BE2C (cell line): Measurements from ENCODE around the gene SPRY2.
"Not testable (repeated sequence)": the region's sequence is repeated elsewhere in the genome, so short reads cannot be mapped to it uniquely, and the experiment has no call there.

ENCODE experiments used
- DNase-seq: peaks from one replicate; pipeline ENCODE4 v3.0.0-alpha.2; 2020
- H3K27me3 ChIP-seq: fragments of 250-450 bp; sonication (Bioruptor Pico); 2 replicates; pipeline ENCODE4 v1.5.1; 2020; ENCODE audit warnings: mild to moderate bottlenecking
- H3K36me3 ChIP-seq: fragments of 250-450 bp; sonication (Bioruptor Pico); 2 replicates; pipeline ENCODE4 v1.5.1; 2020; ENCODE audit warnings: mild to moderate bottlenecking
- H3K4me1 ChIP-seq: fragments of 250-450 bp; sonication (Bioruptor Pico); 2 replicates; pipeline ENCODE4 v1.5.1; 2020
- H3K4me3 ChIP-seq: 2 replicates; pipeline ENCODE4 v1.5.1; 2011; ENCODE audit warnings: low read depth, low read length
- H3K9me3 ChIP-seq: fragments of 250-450 bp; sonication (Bioruptor Pico); 2 replicates; pipeline ENCODE4 v1.5.1; 2020
- TF ChIP-seq, protein P1 (sequence below): IDR thresholded peaks from 2 replicates; pipeline ENCODE4 v1.5.1; 2012; ENCODE audit warnings: mild to moderate bottlenecking, low read depth, low read length

Gene SPRY2

DNA sequence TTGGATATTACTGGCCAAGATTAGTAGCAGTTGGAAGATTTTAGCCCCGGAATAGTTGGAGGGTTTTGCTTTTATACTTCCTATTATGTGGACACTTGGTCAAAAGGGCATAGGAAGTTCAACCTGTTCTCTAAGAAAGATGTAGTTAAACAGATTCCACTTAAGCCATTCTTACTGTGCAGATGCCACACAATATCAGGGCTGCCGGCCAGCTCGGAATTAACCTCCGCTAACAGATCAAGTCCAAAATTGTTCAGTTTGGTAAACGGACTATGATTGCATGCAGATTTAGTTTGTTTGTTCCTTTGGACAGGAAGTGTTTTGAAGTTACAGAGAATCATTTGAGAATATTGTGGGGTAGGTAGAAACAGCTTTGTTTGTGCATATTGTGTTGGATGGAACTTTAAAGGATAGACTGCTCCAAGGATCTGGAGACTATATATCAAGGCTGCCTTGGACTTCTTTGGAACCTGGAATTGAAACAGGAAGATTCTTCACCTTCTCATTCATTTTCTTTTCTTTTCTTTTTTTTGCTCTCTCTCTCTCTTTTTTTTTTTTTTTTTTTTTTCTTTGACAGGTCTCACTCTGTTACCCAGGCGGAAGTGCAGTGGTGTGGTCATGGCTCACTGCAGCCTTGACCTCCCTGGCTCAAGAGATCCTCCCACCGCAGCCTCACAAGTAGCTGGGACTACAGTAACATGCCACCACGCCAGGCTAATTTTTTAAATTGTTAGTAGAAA is 5.0 kb upstream of the SPRY2 start:
- Histone ChIP-seq H3K4me1 (no peaks in the 10 kb centered on the region; the same call in 1 of the 2 replicates), H3K9me3 (no peaks in the 10 kb centered on the region), H3K36me3 (no peaks in the 10 kb centered on the region), H3K4me3 (no peak overlapping the region), H3K27me3 (no peaks in the 10 kb centered on the region)
- DNase-seq: no peak
- TF ChIP-seq, protein P1, sequence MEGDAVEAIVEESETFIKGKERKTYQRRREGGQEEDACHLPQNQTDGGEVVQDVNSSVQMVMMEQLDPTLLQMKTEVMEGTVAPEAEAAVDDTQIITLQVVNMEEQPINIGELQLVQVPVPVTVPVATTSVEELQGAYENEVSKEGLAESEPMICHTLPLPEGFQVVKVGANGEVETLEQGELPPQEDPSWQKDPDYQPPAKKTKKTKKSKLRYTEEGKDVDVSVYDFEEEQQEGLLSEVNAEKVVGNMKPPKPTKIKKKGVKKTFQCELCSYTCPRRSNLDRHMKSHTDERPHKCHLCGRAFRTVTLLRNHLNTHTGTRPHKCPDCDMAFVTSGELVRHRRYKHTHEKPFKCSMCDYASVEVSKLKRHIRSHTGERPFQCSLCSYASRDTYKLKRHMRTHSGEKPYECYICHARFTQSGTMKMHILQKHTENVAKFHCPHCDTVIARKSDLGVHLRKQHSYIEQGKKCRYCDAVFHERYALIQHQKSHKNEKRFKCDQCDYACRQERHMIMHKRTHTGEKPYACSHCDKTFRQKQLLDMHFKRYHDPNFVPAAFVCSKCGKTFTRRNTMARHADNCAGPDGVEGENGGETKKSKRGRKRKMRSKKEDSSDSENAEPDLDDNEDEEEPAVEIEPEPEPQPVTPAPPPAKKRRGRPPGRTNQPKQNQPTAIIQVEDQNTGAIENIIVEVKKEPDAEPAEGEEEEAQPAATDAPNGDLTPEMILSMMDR: no peak

DNA sequence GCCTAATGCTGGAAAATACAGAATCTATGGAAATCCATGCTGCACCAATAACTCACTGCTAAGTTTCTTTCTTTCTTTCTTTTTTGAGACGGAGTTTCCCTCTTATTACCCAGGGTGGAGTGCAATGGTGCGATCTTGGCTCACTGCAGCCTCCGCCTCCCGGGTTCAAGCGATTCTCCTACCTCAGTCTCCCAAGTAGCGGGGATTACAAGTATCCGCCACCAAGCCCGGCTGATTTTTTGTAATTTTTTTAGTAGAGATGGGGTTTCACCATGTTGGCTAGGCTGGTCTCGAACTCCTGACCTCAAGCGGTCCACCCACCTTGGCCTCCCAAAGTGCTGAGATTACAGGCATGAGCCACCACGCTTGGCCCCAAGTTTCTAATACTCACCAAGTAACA is 3.1 kb upstream of the SPRY2 start:
- not testable (repeated sequence) for H3K4me1 ChIP-seq, H3K4me3 ChIP-seq, H3K27me3 ChIP-seq, H3K36me3 ChIP-seq, DNase-seq, H3K9me3 ChIP-seq

DNA sequence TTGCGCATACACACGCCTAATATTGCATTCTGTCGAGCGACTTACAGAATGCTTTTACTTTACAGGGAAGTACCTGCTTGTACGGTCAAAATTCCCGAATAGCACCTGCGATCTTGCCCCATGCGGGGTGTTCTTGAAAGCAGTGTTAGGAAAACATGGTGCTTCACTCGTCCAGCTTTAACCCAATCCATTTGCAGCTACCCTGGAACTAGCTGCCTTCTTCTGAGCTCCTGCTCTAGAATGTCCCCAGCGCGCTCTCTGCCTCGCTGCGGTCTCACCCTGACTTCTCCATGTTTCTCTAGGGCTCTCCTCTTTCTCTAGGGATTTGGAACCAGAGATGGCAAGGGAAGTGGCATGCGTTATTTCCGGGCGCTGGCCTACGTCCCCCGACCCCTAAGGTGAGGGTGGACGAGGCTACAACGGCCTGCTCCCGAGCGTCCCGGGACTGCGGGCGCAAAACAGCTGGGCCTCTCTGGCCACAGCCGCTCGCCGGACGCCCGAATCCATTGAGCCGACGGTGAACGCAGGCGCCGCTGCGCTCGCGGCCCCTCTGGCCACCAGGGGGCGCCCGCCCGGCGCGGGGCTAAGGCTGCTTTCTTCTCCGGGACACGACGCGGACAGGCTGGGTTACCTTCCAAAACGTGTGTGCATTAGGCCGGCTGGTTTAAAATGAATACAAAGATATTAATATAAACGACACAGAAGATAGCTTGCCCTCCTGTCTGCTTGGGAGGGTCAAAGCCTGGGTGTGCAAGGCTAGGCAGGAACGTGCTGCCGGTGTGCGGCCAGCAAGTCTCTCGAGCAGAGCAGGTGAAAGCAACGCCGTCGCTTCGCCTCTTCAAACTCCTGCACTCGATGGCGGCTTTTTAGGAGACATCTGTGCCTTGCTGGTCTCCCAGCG is 1.8 kb upstream of the SPRY2 start:
- TF ChIP-seq, protein P1: peak; percentile 90
- H3K4me1 ChIP-seq: no peaks in the 10 kb centered on the region; the same call in 1 of the 2 replicates
- peak overlapping the region; percentile 100 for H3K4me3 ChIP-seq

DNA sequence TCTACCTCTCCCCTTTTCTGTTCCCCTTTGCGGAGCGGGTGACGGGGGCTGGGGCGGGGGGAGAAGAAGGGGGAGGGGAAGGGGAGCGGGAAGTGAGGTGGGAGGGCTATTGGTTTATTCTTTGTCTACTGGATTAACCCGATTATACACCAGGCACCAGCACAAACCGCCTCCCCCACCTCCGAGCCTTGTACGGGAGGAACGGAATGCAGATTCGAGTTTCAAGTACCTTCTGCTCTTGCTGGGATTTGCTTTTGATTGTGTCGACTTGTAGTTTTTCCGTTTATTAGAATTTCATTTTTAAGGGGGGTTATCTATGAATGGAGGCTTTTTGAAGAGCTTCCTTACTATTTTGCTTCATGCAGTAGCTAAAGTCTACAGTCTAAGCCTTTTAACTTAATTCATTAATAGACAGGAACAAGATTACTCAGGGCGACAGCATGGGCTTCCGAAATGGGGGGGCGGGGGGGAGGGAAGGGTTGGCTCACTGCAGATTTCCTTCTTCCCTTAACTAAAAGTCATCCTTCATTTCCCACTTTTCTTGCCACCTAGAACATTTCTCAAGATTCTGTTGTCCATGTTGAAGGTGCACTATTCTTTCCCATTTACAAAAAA is 937 bp upstream of the SPRY2 start:
- peak overlapping the region; percentile 100 for H3K4me3 ChIP-seq
- TF ChIP-seq, protein P1: no peak
- no peaks in the 10 kb centered on the region; the same call in 1 of the 2 replicates for H3K4me1 ChIP-seq
- no peaks in the 10 kb centered on the region for H3K9me3 ChIP-seq
- DNase-seq: peak; percentile 81
- H3K36me3 ChIP-seq: peaks cover 12% of the 10 kb centered on the region
- H3K27me3 ChIP-seq: no peaks in the 10 kb centered on the region

More for the DNA sequence above, 1.8 kb upstream of the SPRY2 start:
- H3K36me3 ChIP-seq: peaks cover 4% of the 10 kb centered on the region; the same call in 1 of the 2 replicates
- no peaks in the 10 kb centered on the region for H3K27me3 ChIP-seq
- H3K9me3 ChIP-seq: no peaks in the 10 kb centered on the region
- peak; percentile 87 for DNase-seq

DNA sequence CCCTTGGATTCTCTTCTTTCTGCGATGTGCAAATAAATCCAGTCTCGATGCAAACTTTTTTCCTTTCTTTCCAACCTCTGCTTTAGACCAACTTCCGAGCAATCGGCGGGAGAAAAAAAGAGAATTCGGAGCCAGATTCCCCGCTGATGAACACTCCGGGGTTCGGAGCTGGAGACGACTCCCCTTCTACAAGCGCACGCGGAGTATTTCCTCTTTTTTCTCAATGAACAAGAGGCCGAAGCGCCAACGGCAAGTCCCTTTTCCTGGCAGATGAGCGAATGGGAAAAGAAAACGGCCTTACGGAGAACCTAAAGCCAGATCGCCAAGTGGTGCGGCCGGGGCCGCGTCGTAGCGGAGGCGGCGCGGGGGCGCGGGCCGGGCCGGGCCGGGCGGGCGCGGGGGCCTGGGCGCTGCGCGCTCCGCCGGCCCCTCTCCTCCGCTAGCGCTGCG is 250 bp downstream of the SPRY2 start:
- peak overlapping the region; percentile 100 for H3K4me3 ChIP-seq
- H3K4me1 ChIP-seq: no peaks in the 10 kb centered on the region; the same call in 1 of the 2 replicates
- H3K36me3 ChIP-seq: peaks cover 24% of the 10 kb centered on the region
- no peak for DNase-seq
- no peaks in the 10 kb centered on the region for H3K9me3 ChIP-seq
- TF ChIP-seq, protein P1: no peak
- no peaks in the 10 kb centered on the region for H3K27me3 ChIP-seq

DNA sequence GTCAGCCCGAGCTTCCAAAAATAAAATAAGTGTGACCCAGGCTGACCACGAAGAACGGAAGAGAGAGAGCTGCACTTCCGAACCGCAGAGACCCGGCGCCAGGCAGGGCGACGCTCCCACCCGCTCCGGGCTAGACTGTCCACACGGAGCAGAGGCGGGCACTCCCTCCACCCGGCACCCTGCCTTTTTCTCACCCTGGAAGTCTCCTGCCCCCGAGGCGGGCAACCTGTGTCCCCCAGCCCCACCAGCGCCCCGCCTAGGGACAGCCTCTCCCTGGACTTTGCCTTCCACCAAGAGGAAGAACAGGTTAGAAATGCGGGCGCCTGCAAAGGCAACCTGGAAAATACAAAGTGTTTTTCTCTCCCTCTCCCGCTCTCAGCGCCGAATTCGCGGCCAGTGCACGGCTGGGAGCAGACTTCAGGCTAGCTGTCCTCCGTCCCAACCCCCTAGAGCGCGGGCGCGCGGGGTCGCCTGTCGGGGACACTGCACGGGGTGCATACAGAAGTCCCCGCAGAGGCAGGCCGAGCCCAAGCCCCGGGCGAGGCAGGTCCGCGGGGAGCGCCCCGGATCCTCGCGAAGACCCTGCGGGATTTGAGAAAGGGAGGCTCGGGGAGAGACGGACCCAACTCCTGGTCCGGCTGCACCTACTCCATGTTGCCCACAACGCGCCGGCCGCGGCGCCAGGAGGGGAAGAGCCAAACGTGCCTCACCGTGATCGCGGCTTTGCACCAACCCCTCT is 845 bp downstream of the SPRY2 start:
- peak; percentile 49 for DNase-seq

More for the DNA sequence above, 845 bp downstream of the SPRY2 start:
- Histone ChIP-seq H3K36me3 (peaks cover 26% of the 10 kb centered on the region), H3K27me3 (no peaks in the 10 kb centered on the region), H3K9me3 (no peaks in the 10 kb centered on the region), H3K4me3 (peak overlapping the region; percentile 100), H3K4me1 (no peaks in the 10 kb centered on the region; the same call in 1 of the 2 replicates)
- TF ChIP-seq, protein P1: no peak
